Measurements from ENCODE around the gene PLK3. TPM values are rescaled to one million over a fixed set of nuclear protein-coding genes. Genes with fewer than 3 reads are reported as not detected.

PLK3 gene
- total RNA-seq, 4 donors from 2014 or later = 1.8 to 36.6 (median 21.1) TPM

DNA sequence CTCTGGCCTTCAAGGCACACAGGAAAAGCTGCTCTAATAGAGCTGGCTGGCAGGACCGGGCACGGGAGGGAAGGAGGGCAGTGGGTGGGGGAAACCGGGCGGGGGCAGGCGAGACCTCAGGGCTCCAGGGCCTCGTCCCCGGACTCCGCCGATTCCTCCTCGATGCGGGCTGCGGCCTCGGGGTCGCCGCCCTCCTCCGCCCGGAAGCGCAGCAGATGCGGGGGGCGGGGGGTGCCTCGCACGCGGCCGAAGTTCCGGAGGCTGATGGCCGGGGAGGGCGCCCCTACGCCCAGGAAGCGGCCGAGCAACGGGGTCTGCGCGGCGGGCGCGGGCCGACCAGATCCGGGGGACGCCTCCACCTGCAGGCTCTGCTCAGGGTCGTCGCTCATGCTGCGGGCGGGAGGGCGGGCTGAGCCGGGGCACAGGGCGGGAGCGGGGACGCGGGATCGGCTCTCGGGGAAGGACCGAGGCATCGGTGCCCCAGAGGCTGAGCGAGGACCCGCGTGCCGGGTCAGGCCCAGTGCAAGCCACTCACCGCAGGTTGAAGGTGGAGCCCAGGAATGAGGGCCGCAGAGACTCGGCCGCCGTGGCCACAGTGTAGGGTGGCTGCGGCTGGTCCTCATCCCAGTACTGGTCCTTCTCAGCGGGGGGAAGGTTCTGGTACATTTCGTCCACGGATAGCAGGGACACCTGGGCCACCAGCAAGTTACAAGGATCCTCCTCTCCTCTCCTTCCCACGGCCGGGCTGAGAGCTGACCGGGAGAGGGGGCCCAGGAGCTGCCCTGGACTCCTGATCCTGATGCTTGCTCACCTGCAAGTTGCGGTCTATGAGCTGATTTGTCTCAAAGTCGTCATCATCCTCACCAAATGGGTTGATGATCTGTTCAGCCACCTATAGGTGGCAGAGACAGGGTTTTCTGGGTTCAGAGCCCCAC is 15.8 kb upstream of the PLK3 start:
- DNase-seq = peak in 1 of 2 donors; percentile 35
- H3K27ac ChIP-seq = peak overlapping the region; percentile 39 to 66

DNA sequence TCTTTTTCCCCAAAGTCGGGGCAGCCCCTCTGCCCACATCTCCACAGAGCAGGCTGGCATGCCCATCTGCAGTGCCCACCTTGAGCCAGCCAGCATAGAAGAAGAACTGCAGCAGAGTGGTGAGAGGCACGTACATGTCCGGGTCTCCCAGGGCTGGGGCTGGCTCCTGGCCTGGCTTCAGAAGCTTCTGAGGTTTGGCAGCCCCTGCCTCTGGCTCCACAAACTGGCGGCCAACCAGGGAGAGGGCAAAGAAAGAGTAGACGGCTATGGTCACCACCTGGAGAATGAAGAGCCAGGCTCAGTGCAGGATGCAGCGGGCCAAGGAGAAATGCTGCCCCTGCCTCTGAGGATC is 15.2 kb upstream of the PLK3 start:
- TF ChIP-seq, protein P1, sequence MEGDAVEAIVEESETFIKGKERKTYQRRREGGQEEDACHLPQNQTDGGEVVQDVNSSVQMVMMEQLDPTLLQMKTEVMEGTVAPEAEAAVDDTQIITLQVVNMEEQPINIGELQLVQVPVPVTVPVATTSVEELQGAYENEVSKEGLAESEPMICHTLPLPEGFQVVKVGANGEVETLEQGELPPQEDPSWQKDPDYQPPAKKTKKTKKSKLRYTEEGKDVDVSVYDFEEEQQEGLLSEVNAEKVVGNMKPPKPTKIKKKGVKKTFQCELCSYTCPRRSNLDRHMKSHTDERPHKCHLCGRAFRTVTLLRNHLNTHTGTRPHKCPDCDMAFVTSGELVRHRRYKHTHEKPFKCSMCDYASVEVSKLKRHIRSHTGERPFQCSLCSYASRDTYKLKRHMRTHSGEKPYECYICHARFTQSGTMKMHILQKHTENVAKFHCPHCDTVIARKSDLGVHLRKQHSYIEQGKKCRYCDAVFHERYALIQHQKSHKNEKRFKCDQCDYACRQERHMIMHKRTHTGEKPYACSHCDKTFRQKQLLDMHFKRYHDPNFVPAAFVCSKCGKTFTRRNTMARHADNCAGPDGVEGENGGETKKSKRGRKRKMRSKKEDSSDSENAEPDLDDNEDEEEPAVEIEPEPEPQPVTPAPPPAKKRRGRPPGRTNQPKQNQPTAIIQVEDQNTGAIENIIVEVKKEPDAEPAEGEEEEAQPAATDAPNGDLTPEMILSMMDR (IDR thresholded peaks at IDR 0.05) = no peak
- TF ChIP-seq POLR2A (IDR thresholded peaks at IDR 0.05) = no peak
- Histone ChIP-seq H3K36me3 (no peaks in the 10 kb centered on the region), H3K27ac (no peak overlapping the region), H3K27me3 (no peaks in the 10 kb centered on the region), H3K4me3 (no peak overlapping the region), H3K9me3 (no peaks in the 10 kb centered on the region), H3K4me1 (peaks cover 0 to 7% of the 10 kb centered on the region in 2 donors)
- intact Hi-C loops (cut with DNase I; ENCODE audit: low total_unique reads) = loop anchor here (5.0 to 10.0 kb wide), 2 partner anchors 50 to 227 kb away; partner anchors contain the start of genes HECTD3 and UROD
- no peak for DNase-seq

More for the DNA sequence above, 15.8 kb upstream of the PLK3 start:
- no peaks in the 10 kb centered on the region for H3K36me3 ChIP-seq
- intact Hi-C loops (cut with DNase I; ENCODE audit: low total_unique reads) = loop anchor here (5.0 to 10.0 kb wide), 2 partner anchors 50 to 228 kb away; partner anchors contain the start of genes HECTD3 and UROD
- H3K27me3 ChIP-seq = no peaks in the 10 kb centered on the region
- H3K9me3 ChIP-seq = no peaks in the 10 kb centered on the region
- H3K4me3 ChIP-seq = peak overlapping the region; percentile 16 to 47
- peaks cover 0 to 7% of the 10 kb centered on the region in 2 donors for H3K4me1 ChIP-seq
- TF ChIP-seq, protein P1 (IDR thresholded peaks at IDR 0.05) = peak in 2 of 4 experiments; percentile 4 to 6
- TF ChIP-seq POLR2A (IDR thresholded peaks at IDR 0.05) = no peak

DNA sequence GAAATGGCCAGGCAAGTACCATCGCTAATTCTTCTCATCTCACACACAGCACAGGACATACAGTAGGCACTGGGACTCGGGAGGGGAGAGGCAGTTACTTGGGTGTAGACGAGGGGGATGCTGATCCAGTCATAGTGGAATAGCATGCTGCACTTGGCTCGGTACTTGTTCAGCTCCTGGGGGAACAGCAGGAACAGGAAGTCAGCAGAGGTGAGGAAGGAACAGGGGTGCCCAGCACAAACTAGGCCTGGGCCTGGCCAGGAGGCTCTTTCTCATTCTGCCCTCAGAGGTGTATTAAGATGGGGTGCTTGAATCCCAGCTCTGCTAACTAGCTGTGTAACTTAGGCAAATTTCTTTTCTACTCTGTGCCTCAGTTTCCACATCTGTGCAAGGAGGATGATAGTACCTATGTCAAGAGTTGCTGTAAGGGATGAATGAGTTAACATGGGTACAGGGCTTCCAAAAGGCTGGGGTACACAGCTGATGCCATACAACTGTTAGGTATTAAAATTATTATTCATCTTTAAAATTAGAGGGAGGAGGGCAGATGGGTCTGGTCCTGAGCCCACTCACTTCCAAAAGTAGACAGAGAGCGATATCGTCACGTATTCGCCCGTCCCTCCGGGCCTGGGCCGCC is 14.6 kb upstream of the PLK3 start:
- TF ChIP-seq, protein P1 (IDR thresholded peaks at IDR 0.05) = no peak
- TF ChIP-seq POLR2A (IDR thresholded peaks at IDR 0.05) = no peak
- H3K4me1 ChIP-seq = peaks cover 0 to 7% of the 10 kb centered on the region in 2 donors
- H3K36me3 ChIP-seq = no peaks in the 10 kb centered on the region
- peak overlapping the region; percentile 36 to 45 for H3K4me3 ChIP-seq
- H3K27ac ChIP-seq = peak overlapping the region; percentile 68 to 77
- DNase-seq = no peak
- intact Hi-C loops (cut with DNase I; ENCODE audit: low total_unique reads) = loop anchor here (5.0 to 10.0 kb wide), 2 partner anchors 49 to 227 kb away; partner anchors contain the start of genes HECTD3 and UROD
- H3K9me3 ChIP-seq = no peaks in the 10 kb centered on the region
- H3K27me3 ChIP-seq = no peaks in the 10 kb centered on the region

DNA sequence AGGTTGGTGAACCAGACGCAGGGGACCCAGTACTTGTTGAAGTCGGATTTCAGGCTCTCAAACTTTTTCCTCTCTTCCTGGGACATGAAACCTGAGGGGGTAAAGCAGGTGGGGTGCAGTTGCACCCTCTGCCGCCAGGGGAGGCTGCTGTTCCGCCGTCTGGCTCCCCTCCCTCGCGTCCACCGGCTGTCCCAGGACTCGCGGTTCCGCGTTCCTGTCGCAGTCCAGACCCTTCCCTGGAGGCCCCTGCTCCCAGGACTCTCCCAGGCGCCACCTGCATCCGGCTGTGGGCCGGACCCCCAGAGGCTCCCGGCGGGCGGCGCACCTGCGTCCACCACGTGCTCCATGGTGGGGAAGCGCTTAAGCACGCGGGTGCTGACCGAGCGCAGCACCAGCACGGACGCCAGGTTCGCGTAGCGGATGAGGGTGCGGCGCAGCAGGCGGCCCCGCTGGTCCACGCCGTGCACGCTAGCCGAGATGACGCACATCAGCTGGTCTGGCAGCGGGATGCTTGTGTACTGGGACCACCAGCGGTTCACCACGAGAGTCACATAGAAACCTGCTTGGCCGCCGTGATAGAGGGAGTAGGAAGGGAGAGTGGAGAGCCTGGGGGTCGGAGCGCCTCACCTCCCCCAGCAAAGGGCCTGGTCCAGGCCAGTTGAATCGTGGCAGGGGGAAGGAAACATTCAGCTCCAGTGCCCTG is 13.9 kb upstream of the PLK3 start:
- TF ChIP-seq, protein P1 (IDR thresholded peaks at IDR 0.05) = peak; percentile 95 to 98 (median 97)
- TF ChIP-seq POLR2A (IDR thresholded peaks at IDR 0.05) = peak in 1 of 2 donors; percentile 33
- peaks cover 0 to 7% of the 10 kb centered on the region in 2 donors for H3K4me1 ChIP-seq
- H3K36me3 ChIP-seq = no peaks in the 10 kb centered on the region
- no peaks in the 10 kb centered on the region for H3K27me3 ChIP-seq
- intact Hi-C loops (cut with DNase I; ENCODE audit: low total_unique reads) = loop anchor here (5.0 to 10.0 kb wide), 2 partner anchors 49 to 226 kb away; partner anchors contain the start of genes HECTD3 and UROD
- H3K27ac ChIP-seq = peak overlapping the region; percentile 68 to 77
- H3K4me3 ChIP-seq = peak overlapping the region; percentile 36 to 45
- H3K9me3 ChIP-seq = no peaks in the 10 kb centered on the region
- peak; percentile 64 to 78 for DNase-seq

Data from uterus (tissue), 4 donors.